ENCODE measurements around the gene GNA14.
"Not testable (repeated sequence)": the region's sequence is repeated elsewhere in the genome, so short reads cannot be mapped to it uniquely, and the experiment has no call there.

Gene GNA14

GRCh38 chr9:77531400-77531799 is 116.7 kb downstream of the GNA14 start:
- DNase-seq = no peak

GRCh38 chr9:77523891-77524290 is 124.2 kb downstream of the GNA14 start:
- no peak for DNase-seq

- no peak for DNase-seq
Observed at GRCh38 chr9:77521091-77521490, 127.0 kb downstream of the GNA14 start.

- DNase-seq = no peak
Observed at GRCh38 chr9:77518688-77519087, 129.4 kb downstream of the GNA14 start.

- no peak for DNase-seq
Observed at GRCh38 chr9:77516781-77517180, 131.3 kb downstream of the GNA14 start.

- no peak for DNase-seq
Observed at GRCh38 chr9:77514886-77515711, 133.0 kb downstream of the GNA14 start.

- no peak for DNase-seq
Observed at GRCh38 chr9:77513457-77513856, 134.7 kb downstream of the GNA14 start.

GRCh38 chr9:77512876-77513275 is 135.2 kb downstream of the GNA14 start:
- no peak for DNase-seq

GRCh38 chr9:77511525-77511924 is 136.6 kb downstream of the GNA14 start:
- no peak for DNase-seq

- no peak for DNase-seq
Observed at GRCh38 chr9:77510666-77511065, 137.5 kb downstream of the GNA14 start.

GRCh38 chr9:77508396-77508795 is 139.7 kb downstream of the GNA14 start:
- DNase-seq = no peak

GRCh38 chr9:77507212-77507961 is 140.7 kb downstream of the GNA14 start:
- DNase-seq = no peak

- DNase-seq = no peak
Observed at GRCh38 chr9:77505232-77505631, 142.9 kb downstream of the GNA14 start.

- DNase-seq = no peak
Observed at GRCh38 chr9:77502568-77502967, 145.6 kb downstream of the GNA14 start.

GRCh38 chr9:77498891-77499290 is 149.2 kb downstream of the GNA14 start:
- DNase-seq = no peak

- DNase-seq = no peak
Observed at GRCh38 chr9:77497322-77498198, 150.6 kb downstream of the GNA14 start.

- no peak for DNase-seq
Observed at GRCh38 chr9:77495834-77496671, 152.1 kb downstream of the GNA14 start.

- DNase-seq = not testable (repeated sequence)
Observed at GRCh38 chr9:77490279-77490678, 157.8 kb downstream of the GNA14 start.

GRCh38 chr9:77489405-77490163 is 158.5 kb downstream of the GNA14 start:
- DNase-seq = not testable (repeated sequence)

GRCh38 chr9:77488439-77489126 is 159.5 kb downstream of the GNA14 start:
- no peak for DNase-seq

GRCh38 chr9:77486968-77487367 is 161.2 kb downstream of the GNA14 start:
- no peak for DNase-seq
